Neural progenitor cell (in vitro differentiated cells): ENCODE results near the gene ZNF397.

Source experiments
- CTCF ChIP-seq: fragments of 200-600 bp; sonication (generic); IDR thresholded peaks from 2 replicates; pipeline ENCODE4 v1.5.1; 2017; ENCODE audit warnings: antibody characterized with exemption, mild to moderate bottlenecking
- EZH2phosphoT487 ChIP-seq: fragments of 200-600 bp; sonication (generic); IDR thresholded peaks from 2 replicates; pipeline ENCODE4 v1.6.1; 2017; ENCODE audit warnings: antibody characterized with exemption

DNA sequence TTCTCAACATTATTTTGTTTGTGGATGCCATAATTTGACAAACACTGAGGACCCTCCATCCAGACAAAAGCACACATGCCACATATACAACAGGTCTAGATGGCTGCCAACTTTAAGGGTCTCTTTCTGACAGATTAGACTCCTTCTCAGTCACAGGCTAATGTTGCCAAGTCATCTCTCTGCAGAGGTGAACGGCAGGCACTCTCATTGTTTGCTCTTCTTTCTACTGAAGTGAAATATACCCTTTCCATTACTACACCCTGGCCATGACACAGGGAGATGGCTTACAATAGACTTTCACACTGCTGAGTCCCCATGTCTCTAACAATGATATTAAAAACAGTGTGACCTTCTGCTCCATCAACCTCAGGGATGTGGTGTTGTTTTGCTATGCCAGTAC, 47.5 kb upstream of the ZNF397 start:
- TF ChIP-seq CTCF = no peak
- no peak for TF ChIP-seq EZH2phosphoT487
